Measurements from ENCODE around the gene ENOX1.

The ENOX1 gene

DNA sequence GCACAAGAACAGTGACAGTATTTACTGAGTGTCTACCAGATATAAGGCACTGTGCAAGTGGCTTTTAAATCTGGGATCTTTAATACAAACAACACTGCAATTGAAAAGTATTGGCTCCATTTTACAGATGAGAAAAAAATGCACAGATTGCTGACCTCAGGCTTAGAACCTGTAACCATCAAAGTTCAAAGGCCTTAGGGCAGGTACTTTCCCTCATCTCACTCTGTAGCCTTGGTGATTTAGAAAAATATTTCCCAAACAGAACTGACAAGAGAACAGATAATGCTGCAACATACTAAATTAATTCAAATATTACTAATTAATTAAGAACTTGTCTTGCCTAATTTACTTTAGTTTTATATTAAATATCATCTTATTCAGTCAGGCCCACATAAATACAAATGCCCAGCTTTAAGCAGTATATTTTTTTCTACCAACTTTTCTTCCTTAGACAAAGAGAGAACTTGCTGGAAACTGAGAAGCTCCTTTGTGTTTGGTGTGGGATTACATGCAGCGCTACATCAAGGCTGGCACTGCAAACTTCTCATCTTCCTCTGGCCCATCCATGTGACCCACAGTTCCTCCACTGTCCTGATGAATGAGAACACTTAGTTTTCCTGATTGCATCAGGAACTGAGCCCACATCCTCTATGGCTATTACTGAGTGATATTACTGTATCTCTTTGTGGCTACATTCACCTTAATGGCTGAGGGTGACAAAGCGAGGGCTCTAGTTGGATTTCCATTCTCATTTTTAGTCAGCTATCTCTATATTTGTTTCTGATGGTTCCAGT, 302.1 kb downstream of the ENOX1 start:
- DNase-seq (ENCODE audit: low spot score), result no peak

DNA sequence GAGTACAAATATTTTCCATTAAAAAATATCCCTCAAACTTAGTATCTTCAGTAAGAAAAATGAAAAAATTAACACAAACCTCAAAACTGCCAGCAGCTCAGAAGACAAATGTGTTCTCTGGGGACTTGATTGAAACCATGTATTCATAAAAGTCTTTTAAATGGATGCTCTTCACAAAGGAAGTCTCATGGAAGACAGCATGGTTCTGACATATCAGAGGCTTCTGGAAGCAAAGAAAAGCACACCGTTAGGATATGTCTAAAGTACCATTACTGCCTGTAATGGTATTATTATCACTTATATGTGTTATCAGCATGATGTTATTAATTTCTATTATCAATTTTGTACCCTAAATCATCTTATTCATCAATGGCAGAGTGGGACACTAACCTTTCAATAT, 302.8 kb downstream of the ENOX1 start:
- no peak for DNase-seq (ENCODE audit: low spot score)

DNA sequence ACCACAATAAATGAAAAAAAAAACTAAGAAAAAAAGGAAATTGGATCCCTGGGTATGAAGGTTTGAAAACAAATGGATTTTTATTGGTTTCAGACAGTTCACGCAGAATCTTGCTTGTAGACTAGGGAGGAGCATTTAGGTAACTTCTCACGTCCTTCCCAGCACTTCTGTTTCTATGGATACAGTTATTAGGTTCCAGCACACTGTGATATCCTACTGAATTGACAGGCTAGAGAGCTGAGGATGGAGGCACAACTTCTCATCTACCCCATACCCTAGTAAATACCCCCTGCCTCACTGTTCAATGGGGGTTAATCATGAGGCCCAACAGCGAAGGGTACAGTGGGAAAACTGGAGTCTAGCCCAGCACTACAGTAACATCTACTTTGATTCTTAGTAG, 304.1 kb downstream of the ENOX1 start:
- no peak for DNase-seq (ENCODE audit: low spot score)

DNA sequence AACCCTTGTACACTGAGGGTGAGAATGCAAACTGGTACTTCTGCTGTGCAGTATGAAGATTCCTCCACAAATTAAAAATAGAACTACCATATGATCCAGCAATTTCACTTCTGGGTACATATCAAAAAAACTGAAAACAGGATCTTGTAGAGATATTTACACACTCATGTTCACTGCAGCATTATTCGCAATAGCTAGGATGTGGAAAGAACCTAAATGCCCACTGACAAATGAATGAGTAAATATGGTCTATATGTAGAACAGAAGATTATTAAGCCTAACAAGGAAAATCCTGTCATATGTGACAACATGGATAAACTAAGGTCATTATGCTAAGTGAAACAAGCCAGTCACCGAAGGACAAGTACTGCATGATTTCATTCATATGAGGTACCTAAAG, 304.7 kb downstream of the ENOX1 start:
- DNase-seq (ENCODE audit: low spot score), result no peak

DNA sequence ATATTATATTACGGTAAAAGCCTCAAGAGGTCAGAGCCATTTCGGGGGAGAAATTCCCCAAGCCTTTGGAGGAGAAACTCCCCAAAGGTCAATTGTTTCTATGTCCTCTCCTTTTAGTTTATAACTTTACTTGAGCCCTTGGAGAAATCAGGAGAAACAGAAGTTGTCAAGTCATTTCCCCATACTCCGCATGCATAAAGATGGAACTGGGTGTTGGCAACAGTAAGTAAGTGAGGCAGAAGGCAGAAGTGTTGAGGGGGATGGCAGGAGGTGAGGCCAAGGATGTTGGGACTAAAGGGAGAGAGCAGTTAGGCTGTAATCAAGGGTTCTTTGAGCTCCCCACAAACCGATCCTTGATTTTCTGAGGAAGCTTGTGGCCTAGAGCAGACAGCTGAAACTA, 307.9 kb downstream of the ENOX1 start:
- no peak for DNase-seq (ENCODE audit: low spot score)

DNA sequence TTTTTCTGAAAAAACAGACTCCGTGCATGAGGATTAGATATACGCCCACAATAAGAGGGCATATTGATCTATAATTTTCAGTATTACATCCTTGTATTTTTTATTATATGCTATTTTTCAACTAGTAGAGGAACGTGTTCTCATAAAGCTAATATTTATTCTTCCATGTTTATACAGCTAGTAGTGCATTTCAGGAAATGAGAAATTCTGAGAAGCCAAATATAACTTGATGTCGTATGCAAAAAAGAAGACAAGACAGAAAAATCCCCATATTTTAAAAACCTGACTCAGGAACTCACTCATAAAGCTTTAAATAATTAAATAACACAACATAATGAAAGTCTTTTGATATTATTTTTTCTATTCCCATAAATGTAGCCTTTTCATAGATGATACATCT, 308.6 kb downstream of the ENOX1 start:
- DNase-seq (ENCODE audit: low spot score), result no peak

DNA sequence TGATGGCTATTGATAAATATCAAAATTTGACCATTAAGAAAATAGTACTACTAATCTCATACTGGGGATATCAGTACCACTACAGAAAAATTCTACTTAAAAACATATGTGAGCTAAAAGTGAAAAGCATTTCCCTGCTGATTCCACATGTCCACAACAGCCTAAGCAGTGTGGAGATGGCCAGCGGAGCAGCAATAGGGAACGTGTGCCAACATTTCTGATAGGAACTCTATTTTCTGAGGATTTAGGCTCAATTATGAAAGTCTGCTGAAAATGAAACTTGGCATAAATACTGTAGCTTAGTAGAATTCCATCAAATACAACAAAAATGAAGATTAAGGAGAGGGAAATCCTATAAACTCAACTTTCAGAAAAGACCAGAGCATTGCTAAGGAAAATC, 311.6 kb downstream of the ENOX1 start:
- DNase-seq (ENCODE audit: low spot score), result no peak

DNA sequence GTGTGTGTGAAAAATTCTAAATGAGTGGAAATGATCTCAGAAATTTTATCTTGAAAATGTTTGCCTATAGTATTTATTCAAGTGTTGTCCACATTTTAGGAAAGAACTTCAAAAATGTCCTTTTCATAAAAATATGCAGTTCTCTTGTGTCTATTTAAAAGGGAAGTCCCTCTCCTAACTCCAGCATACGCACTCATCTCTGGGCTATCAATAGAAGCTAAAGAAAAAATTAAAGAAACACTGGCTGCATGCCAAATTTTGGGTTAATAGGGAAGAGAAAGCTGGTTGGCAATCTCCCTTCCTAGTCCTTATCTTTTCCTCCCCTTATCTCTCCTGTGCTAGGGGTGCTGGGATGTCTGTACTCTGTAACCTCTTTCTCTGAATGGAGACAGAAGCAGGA, 313.3 kb downstream of the ENOX1 start:
- no peak for DNase-seq (ENCODE audit: low spot score)

DNA sequence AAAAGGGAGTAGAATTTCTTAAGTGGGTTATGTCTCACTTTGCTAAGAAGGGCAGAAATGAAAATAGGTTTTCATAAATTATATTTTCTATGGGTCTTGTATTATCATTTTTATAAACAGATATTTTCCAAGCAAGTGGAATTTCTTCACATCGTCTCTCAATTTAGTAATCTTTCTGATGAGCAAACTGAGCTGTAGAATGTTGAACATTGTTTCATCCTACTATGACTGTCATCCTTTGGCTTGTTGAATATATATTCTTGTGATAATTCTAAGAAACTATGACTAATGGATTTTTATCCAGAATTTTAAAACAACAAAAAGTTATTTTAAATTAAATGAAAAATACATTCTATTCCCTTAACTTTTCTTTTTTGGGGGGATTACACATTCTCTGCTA, 313.8 kb downstream of the ENOX1 start:
- no peak for DNase-seq (ENCODE audit: low spot score)

DNA sequence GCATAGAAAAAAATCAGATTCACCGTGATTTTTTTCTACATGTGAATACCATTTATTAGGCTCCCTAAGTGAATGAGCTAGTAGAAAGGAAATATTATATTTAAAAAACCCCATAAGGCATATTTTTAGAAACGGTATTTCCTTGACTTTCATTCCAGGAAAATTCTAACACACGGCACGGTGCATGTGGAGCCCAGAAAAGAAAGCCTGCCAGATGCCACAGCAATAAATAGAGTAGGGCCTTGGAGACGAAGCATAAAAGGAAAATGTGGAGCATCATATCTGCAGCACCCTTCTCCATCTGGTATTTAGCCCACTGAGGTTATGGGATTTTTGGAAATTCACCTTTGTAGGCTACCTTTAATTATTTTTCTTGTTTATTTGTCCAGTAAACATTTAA, 314.4 kb downstream of the ENOX1 start:
- DNase-seq (ENCODE audit: low spot score), result no peak

DNA sequence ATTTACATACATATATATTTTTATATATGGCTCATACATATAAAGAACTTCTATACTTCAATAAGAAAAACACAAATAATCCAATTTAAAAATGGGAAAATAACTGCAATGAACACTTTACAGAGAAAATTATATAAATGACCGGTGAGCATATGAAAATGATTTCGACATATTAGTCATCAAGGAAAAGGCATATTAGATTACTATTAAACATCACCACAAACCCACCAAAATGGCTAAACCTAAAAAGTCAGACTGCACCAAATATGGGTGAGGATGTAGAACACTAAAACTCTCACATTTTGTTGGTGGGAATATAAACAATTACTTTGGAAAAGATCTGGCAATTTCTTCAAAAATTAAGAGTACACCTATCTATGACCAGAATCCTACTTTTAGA, 316.2 kb downstream of the ENOX1 start:
- no peak for DNase-seq (ENCODE audit: low spot score)

DNA sequence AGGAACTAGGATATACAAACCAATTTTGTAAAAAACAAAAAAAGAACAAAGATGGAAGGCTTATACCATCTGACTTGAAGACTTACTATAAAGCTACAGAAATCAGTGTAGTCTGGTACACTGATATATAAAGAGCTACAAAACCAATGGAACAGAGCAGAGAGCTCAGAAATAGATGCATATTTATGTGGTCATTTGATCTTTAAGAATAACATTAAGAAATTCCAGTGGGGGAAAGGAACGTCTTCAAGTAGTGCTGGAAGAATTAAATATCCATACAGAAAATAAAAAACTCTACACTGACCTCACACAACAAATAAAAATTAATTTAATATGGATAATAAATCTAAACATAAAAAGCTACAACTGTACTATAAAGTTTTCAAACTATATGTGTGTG, 317.0 kb downstream of the ENOX1 start:
- no peak for DNase-seq (ENCODE audit: low spot score)

DNA sequence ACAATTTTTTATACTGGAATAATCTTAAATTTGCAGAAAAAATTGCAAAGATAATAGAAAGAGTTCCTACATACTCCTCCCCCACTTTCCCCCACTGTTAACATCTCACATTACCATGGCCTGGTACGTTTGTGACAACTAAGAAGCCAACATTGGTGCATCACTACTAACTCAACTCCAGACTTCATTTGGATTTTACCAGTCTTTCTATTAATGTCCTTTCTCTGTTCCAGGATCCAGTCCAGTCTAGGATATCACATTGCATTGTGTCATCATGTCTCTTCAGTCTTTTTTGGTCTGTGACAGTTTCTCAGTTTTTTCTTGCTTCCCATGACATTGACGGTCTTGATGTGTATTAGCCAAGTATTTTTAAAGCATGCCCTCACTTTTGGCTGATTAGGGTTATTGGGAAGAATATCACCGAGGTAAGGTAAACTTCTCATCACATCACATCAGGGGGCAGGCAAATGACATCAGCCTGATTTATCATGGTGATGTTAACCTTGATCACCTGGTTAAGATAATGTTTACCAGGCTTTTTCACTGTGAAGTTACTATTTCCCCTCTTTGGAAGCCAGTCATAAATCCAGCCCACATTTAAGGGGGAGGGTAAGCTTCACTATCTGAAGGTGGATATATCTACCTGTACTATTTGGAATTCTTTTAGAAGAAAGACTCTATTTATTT, 322.1 kb downstream of the ENOX1 start:
- no peak for DNase-seq (ENCODE audit: low spot score)

DNA sequence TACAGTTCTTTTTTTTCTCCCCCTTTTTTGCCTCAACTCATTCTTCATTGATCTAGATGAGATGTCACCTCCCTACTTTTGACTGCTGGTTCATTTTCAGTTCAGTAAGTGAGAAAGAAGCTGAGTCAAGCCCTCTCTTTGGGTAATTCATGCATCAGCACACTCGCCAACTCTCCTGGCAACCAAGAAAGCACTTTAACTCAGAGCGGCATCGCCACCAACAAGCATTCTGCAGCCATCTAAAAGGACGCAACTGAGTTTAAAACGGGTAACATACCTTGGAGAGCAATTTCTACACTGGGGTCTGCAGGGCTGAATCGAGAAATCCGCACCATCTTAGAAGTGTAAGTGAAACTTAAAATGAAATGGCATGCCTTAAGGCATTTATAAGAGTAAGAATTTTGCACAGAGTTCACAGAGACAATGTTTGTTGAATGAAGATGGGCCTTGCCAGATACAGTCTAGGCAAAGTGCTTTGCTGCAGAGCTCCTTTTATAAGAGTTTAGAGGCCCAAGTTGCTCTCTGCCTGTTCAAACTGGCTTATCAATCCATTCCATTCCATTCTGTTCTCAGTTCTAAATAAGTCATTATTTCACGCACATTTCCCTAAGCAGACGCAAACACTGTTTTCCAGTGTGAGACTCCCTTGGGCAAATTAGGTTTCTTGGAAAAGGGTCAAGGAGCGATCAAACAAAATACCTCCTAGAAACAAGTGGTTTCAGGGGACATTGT, 338.0 kb downstream of the ENOX1 start:
- no peak for DNase-seq (ENCODE audit: low spot score)

DNA sequence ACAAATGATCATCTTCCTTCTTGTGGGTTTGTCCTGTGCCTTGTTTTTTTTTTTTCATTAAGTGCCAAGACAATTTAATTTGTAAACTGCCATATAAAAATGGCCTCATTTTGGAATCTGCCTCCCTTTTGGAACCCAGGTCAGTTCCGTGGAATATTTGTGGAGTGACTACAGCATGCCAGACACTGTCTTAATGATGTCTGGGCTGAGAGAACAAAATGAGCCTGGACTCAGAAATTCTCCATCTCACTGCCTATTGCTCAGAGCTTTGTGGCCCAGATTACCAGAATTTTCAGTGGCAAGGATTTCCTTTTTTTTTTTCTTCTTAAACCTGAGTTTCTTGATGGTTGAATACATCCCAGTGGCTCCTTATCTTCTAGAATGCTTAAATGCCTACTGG, 340.6 kb downstream of the ENOX1 start:
- no peak for DNase-seq (ENCODE audit: low spot score)

DNA sequence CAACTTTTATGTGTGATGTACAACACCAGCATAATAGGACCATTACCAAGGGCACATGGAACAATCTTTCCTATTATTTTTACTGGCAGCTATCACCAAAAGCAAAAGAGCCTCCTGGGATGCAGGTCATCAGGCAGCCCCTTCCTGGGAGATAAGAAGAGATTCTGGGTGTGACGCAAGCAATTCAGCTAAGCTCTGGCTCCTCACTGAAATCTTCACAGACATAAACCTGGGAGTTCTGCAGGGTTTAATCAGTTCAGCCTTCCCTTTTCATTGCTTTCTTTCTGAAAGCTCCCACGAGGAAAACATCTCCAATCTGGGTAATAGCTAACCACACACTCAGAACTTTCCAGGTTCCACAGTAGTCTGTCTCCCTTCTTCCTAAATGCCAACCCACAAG, 341.1 kb downstream of the ENOX1 start:
- DNase-seq (ENCODE audit: low spot score), result no peak

DNA sequence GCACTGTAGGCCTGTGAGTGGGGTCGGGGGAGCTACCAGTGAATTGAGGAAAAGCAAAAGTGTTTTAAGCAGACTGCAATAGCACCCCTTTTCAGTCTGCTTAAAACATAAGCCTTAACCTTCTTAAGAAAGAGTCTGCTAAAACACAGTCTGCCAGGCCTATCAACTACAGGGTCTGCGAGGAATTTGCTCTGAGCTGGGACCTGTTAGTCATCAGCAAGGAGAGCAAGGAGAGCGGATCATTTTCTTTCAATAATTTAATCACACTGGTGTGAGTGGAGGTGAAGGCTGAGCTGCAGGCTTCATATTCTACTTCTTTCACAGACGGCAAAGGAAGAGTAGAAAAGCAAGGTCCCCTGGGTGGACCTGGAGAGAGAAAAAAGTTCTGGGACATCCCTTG, 342.7 kb downstream of the ENOX1 start:
- no peak for DNase-seq (ENCODE audit: low spot score)

DNA sequence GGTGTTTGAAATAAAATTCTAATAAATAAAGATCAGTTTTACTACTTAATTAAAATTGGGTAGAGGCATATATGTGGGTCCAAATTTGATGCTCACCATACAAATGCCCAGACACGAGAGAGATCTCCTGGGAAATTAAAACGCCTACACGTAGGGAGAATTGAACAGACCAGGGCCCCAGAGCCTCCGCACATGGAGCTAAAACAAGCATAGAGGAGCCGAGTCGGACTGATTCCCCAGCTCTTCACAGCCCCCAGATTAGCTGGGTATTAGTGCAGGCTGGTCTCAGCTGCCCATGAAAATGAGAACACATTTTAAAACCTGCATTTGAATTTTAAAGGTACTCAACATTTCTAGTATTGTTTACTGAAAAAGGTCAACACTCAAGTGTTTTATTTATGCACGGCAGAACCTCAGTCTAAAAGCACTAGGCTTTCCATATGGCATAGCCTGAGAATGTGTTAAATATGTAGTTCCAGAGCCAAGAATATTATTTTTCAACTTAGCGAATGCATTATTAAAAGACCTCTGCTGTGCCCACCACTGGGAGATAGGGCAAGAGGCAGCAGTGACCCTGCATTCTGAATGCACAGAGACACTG, 344.8 kb downstream of the ENOX1 start:
- DNase-seq (ENCODE audit: low spot score), result no peak

DNA sequence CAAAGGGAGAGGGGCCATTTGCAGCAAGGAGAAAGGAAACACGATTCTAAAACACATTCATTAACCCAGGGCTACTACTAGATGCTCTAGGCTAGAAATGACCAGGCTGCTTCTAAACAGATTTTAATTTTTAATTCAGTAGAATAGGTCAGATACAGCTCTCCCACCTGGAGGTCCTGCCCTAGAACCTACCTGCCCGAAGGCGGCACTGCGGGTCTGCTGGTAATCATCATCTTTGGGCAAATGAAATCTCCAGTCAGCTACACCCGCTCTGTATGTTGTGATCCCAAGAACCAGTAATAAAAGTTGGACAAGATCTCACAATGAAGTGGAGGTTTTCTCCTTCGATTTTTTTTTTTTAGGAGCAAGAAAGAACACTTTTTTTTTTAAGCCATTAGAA, 345.3 kb downstream of the ENOX1 start:
- no peak for DNase-seq (ENCODE audit: low spot score)

DNA sequence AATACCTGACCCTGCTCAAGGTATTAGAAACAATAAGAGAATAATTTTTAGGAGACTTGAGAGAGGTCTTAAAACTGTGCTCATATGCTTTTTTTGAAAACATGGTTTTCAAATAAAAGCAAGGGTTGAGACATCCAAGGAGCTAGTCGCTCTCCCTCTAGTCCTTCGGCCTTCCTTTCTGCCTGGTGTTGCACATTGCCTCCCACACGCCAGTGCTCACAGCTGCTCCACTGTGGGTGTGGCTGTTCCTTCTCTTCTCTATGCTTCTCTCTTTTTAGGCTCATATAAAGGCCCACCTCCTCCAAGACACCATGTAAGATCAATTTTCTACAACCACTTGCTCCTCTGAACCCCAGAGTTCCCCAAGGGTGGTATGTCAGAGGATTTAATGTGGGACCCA, 352.6 kb downstream of the ENOX1 start:
- DNase-seq (ENCODE audit: low spot score), result no peak

DNA sequence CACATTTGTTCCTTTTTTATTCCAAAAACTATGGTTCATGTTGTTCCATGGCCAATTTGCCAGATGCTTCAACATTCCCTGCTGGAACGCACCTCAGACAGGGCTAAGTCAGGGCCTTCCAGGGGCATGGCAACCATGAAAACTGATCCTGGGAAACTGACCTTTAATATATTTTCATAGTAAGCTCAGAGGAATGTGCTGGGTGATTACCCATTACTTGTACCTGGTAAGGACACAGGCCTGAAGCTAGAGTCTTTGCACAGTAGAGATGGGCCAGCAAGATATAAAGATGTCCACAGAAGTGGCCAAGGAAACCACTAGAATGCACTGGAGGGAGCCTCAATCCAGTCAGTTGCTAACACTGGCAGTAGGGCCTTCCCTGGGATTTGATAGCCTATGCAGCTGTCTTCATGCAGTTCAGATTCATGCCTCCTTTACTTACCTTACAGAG, 353.1 kb downstream of the ENOX1 start:
- DNase-seq (ENCODE audit: low spot score), result no peak

DNA sequence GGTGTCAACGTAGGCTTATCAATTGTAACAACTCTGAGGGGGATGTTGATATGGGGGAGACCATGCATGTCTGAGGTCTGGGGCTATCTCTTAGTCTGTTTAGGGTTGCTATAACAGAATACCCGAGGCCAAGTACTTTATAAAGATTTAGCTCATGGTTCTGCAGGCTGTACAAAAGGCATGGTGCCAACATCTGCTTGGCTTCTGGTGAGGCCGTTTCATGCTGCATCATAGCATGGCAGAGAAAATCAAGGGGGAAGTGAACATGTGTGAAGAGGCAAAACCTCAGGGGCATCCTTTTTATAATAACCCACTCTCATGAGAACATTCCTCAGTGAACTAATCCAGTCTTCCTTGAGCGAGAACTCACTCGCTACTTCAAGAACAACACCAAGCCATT, 353.8 kb downstream of the ENOX1 start:
- no peak for DNase-seq (ENCODE audit: low spot score)

DNA sequence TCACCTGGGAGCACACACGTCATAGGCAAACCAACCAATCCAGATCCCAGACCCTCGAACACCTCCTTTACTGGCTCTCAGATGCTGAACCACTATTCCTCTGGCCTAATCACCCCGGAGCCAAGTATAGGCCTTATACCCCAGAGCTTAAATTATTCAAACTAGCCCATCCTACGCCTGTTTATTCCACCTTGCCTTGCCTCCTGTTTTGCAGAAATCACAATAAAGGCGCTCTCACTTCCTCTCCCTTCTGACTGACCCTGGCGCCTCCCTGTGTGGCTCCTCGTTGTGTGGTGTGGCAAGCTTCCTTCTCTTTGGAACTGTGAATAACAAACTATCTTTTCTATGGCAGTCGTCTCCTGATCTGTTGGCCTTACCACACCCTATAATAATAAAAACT, 354.9 kb downstream of the ENOX1 start:
- no peak for DNase-seq (ENCODE audit: low spot score)
